Measurements from ENCODE around the gene TSHZ3.

GRCh38 chr19:31387717-31388301 lies 38.6 kb upstream of the TSHZ3 start:
- no peak for TF ChIP-seq CTCF (IDR thresholded peaks at IDR 0.05; ENCODE audit: poor library complexity, severe bottlenecking)
- no peak for TF ChIP-seq TAF1 (IDR thresholded peaks at IDR 0.05; ENCODE audit: low read depth)
